DMS153 treated with DMSO at 0.1 percent for 48 hours (cell line): ENCODE measurements around the gene NCK2.

Source experiments
- DNase-seq: peaks from one replicate; lab custom pipeline; 2025; ENCODE audit not compliant: unreplicated experiment; lab: John Stamatoyannopoulos, UW

Gene NCK2

DNA sequence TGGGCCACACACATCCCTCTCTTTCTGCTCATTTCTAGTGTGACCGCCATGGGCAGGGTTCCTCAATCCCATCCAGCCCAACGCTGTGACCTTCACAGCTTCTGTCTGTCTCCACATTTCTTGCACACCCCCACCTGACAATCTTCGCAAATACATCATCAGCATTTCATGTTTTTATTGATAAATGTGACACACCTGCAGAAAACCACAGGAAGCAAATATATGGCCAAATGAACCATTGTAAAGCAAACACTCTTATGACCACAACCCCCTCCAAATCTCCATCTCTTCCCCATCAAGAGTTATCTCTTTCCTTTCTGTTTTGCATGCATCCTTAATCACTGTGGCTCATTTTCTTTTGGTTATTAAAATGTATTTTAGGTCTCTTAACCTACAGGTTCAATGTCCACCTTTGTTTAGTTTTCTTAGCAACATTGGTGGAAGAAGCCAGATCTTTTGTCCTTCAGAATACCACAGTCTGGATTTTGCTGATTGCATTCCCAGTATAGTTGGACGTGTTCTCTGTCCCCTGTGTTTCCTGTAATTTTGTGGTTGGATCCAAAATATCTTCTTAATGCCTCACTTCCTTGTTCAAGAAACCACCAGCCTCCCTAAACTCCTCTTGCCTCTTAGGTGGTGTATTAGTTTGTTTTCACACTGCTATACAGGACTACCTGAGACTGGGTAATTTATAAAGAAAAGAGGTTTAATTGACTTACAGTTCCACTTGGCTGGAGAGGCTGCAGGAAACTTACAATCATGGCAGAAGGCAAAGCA, 9.8 kb upstream of the NCK2 start:
- no peak for DNase-seq

DNA sequence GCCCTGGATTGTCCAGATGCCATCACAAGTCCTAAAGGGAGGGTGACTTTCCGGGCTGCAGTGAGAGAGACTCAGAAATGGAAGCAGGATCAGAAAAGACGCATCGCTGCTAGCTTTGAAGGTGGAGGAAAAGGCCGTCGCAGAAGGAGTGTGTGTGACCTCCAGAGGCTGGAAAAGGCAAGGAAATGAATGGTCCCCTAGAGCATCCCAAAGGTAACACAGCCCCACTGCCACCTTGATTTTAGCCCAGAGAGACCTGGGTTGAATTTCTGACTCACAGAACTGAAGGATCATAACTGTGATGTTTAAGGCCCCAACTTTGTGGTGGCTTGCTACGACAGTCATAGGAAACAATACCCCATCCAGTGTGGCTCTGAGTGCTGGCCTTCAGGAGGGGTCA, 8.6 kb upstream of the NCK2 start:
- no peak for DNase-seq

GRCh38 chr2:105737980-105738657, 6.6 kb upstream of the NCK2 start:
- DNase-seq = no peak

- no peak for DNase-seq
Observed at GRCh38 chr2:105738658-105739241, 6.0 kb upstream of the NCK2 start.

GRCh38 chr2:105739426-105739825, 5.3 kb upstream of the NCK2 start:
- DNase-seq = no peak

GRCh38 chr2:105739944-105740530, 4.7 kb upstream of the NCK2 start:
- no peak for DNase-seq

DNA sequence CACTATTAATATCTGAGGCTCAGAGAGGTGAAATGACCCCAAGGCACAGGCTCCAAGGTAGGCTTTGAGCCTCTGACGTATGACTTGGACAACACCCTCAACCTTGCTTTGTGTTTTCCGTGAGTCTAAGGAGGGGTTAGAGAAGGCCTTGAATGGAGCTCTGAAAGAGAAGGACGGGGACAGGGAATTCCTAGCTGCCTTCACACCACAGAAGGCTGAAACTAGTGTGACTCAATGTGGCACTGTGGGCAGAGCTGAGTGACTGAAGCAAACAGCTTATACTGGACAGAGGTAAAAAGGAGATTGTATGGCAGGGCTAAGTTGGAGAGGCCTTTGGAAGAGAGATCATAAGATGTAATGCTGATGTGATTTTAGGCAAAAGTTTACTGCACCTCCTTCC, 3.5 kb upstream of the NCK2 start:
- DNase-seq = no peak

DNA sequence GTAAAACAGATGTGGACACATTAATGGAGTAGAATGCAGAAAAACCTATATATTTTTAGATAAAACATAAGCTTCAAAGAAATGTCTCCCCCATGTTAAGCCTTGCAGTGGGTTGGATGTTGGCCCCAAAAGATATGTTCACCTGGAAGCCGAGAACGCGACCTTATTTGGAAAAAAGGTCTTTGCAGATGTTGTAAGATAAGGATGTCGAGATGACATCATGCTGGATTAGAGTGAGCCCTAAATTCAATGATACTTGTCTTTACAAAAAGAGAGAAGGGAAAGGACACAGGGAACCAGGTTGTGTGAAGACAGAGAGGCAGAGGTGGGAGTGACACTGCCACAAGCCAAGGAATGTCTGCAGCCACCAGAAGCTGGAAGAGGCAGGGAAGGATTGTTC, 3.1 kb upstream of the NCK2 start:
- no peak for DNase-seq

- DNase-seq = no peak
Observed at GRCh38 chr2:105744091-105744908, 412 bp upstream of the NCK2 start.

- DNase-seq = no peak
Observed at GRCh38 chr2:105746177-105747080, 1.7 kb downstream of the NCK2 start.

DNA sequence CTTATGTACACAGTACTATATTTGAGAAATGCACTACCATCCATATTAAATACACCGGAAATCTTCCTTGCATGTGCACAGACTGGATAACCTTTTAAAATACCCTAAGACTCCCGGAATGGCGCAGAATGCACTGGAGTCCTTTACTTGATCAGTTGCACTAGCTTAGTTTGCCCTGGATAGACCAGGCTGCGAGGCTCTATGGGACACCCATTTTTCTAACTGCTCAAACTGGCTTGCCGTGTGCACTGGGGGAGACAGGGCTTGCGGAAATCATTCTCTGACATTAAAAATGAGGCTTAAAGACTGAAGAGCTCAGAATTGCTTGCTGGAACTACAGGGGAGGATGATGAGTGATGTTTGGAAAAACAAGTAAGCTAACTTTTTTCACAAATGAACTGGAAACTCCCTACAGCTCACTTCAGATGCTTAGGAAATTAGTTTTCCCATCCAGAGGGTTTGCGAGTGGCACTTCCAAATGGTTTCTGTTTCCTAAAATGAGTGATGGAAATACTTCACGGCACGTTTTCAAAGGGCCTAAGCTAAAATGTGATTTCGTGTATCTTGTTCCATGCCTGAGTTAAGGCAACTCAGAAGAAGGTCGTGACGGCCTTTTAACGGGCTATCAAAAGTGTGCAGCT, 2.7 kb downstream of the NCK2 start:
- DNase-seq = no peak

- no peak for DNase-seq
Observed at GRCh38 chr2:105747991-105748390, 3.3 kb downstream of the NCK2 start.

GRCh38 chr2:105748566-105748965, 3.9 kb downstream of the NCK2 start:
- DNase-seq = no peak

GRCh38 chr2:105749583-105750400, 5.1 kb downstream of the NCK2 start:
- DNase-seq = no peak

GRCh38 chr2:105750735-105751134, 6.0 kb downstream of the NCK2 start:
- DNase-seq = no peak

GRCh38 chr2:105751272-105751671, 6.6 kb downstream of the NCK2 start:
- no peak for DNase-seq

- DNase-seq = no peak
Observed at GRCh38 chr2:105752691-105753358, 8.1 kb downstream of the NCK2 start.

DNA sequence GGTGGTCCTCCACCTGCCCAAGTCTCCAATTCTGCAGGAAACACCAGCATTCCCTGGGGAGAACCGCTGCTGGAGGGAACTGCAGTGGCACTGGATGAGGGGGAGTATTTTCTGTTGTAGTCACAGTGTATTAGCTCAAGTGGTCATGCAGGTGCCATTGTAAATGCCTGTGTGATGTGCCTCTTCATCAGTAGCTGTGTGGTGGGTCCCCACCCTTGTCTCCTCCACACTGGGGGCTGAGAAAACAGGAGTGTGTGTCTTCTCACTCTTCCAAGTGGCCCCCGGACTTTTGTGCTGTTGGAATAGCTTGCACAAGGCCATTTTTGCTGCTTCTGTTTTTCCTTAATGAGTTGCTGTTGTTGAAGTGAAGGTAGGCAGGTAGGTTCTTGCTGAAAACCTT, 8.7 kb downstream of the NCK2 start:
- DNase-seq = no peak
